Liver (tissue), 9 donors: ENCODE measurements around the gene UBAP2L. TPM values are rescaled to one million over a fixed set of nuclear protein-coding genes. Genes with fewer than 3 reads are reported as not detected.

ENCODE experiments used
- DNase-seq: peaks from one replicate; pipeline ENCODE4 v3.0.0-alpha.2; 2017; ENCODE audit warnings: low spot score
- H3K27ac ChIP-seq, 2 donors: one replicate each; pipeline ENCODE4 v1.7.0; 2013; ENCODE audit warnings: inconsistent platforms in 2 of 2, low read length in 2 of 2, control low read depth in 1 of 2, low read depth in 1 of 2, mild to moderate bottlenecking in 1 of 2
- H3K27me3 ChIP-seq, 4 donors: one replicate each; pipeline versions ENCODE4 v1.6.1 to v1.7.0; 2013; ENCODE audit warnings: low read length in 3 of 4, inconsistent platforms in 1 of 4, mild to moderate bottlenecking in 1 of 4, moderate library complexity in 1 of 4; ENCODE audit not compliant: control insufficient read depth in 4 of 4, insufficient read depth in 4 of 4
- H3K36me3 ChIP-seq, 4 donors: one replicate each; pipeline versions ENCODE4 v1.6.1 to v1.7.0; 2013; ENCODE audit warnings: low read length in 3 of 4, mild to moderate bottlenecking in 3 of 4, low read depth in 1 of 4, moderate library complexity in 1 of 4; ENCODE audit not compliant: control insufficient read depth in 4 of 4, insufficient read depth in 3 of 4
- H3K4me1 ChIP-seq, 4 donors: one replicate each; pipeline versions ENCODE4 v1.6.1 to v1.7.0; 2013; ENCODE audit warnings: low read length in 3 of 4, mild to moderate bottlenecking in 3 of 4, moderate library complexity in 1 of 4; ENCODE audit not compliant: control insufficient read depth in 4 of 4, insufficient read depth in 4 of 4
- H3K4me3 ChIP-seq, 3 donors: one replicate each; pipeline versions ENCODE4 v1.6.1 to v1.7.0; 2013; ENCODE audit warnings: low read length in 3 of 3, control low read depth in 1 of 3, low read depth in 1 of 3, mild to moderate bottlenecking in 1 of 3
- H3K9ac ChIP-seq, 2 donors: one replicate each; pipeline ENCODE4 v1.7.0; 2013; ENCODE audit warnings: low read length in 2 of 2, mild to moderate bottlenecking in 2 of 2, moderate library complexity in 2 of 2, control low read depth in 1 of 2, low read depth in 1 of 2
- H3K9me3 ChIP-seq, 4 donors: one replicate each; pipeline versions ENCODE4 v1.6.1 to v1.7.0; 2013; ENCODE audit warnings: low read length in 3 of 4; ENCODE audit not compliant: control insufficient read depth in 4 of 4
- EGR1 ChIP-seq, 2 donors: IDR thresholded peaks; 2 replicates each; pipeline ENCODE4 v1.6.1; 2016 to 2018; ENCODE audit warnings: antibody characterized with exemption in 2 of 2, low read depth in 2 of 2
- FOXA2 ChIP-seq: IDR thresholded peaks from 2 replicates; pipeline ENCODE4 v1.6.1; 2016; ENCODE audit warnings: antibody characterized with exemption
- GABPA ChIP-seq, 2 donors: IDR thresholded peaks in 1 of 2; conservative IDR thresholded peaks in 1 of 2; 2 replicates each; pipeline ENCODE4 v1.6.1; 2016; ENCODE audit warnings: antibody characterized with exemption in 2 of 2, mild to moderate bottlenecking in 1 of 2, moderate library complexity in 1 of 2
- HNF4A ChIP-seq, 2 donors: conservative IDR thresholded peaks; 2 replicates each; pipeline ENCODE4 v1.6.1; 2016; ENCODE audit warnings: antibody characterized with exemption in 2 of 2, mild to moderate bottlenecking in 2 of 2
- HNF4G ChIP-seq: IDR thresholded peaks from 2 replicates; pipeline ENCODE4 v1.6.1; 2016; ENCODE audit warnings: antibody characterized with exemption
- JUND ChIP-seq, 2 donors: IDR thresholded peaks; 2 replicates each; pipeline ENCODE4 v1.6.1; 2016; ENCODE audit warnings: antibody characterized with exemption in 2 of 2
- NR2F2 ChIP-seq: IDR thresholded peaks from 2 replicates; pipeline ENCODE4 v1.6.1; 2016; ENCODE audit warnings: antibody characterized with exemption
- RAD21 ChIP-seq, 2 donors: IDR thresholded peaks; 2 replicates each; pipeline ENCODE4 v1.6.1; 2016; ENCODE audit warnings: antibody characterized with exemption in 2 of 2, mild to moderate bottlenecking in 2 of 2
- RXRA ChIP-seq, 2 donors: IDR thresholded peaks; 2 replicates each; pipeline ENCODE4 v1.6.1; 2017 to 2018; ENCODE audit warnings: antibody characterized with exemption in 2 of 2, mild to moderate bottlenecking in 1 of 2
- SP1 ChIP-seq: IDR thresholded peaks from 2 replicates; pipeline ENCODE4 v1.6.1; 2018; ENCODE audit warnings: antibody characterized with exemption, mild to moderate bottlenecking
- TAF1 ChIP-seq: conservative IDR thresholded peaks from 2 replicates; pipeline ENCODE4 v1.6.1; 2016; ENCODE audit warnings: antibody characterized with exemption, mild to moderate bottlenecking
- YY1 ChIP-seq: IDR thresholded peaks from 2 replicates; pipeline ENCODE4 v1.6.1; 2016; ENCODE audit warnings: antibody characterized with exemption, mild to moderate bottlenecking
- WGBS: extraction: QIAGEN DNeasy Blood & Tissue Kit; methylation state at CpG from one replicate; pipeline ENCODE4 v1.1.7; 2013; 5-methylcytosine and 5-hydroxymethylcytosine counted together
- polyA plus RNA-seq, 2 donors: library from polyadenylated mRNA; stranded (reverse) in 1 of 2; unstranded in 1 of 2; fragments of 200-250 nt in 1 of 2; fragments of >200 nt in 1 of 2; fragmentation: Nextera tagmentation in 1 of 2; extraction: Ambion mirVana in 1 of 2; gene quantifications; one replicate each; pipeline versions ENCODE4 v1.2.1 to v1.2.3, GENCODE V29; 2013 to 2015
- total RNA-seq, 2 donors: library from RNA; depleted of rRNA; stranded (reverse); fragments of >200 nt; gene quantifications; one replicate each; pipeline ENCODE4 v1.2.3, GENCODE V29; 2014
- TF ChIP-seq, protein P1 (sequence below): IDR thresholded peaks from 2 replicates; pipeline ENCODE4 v1.6.1; 2016; ENCODE audit warnings: antibody characterized with exemption, mild to moderate bottlenecking
- TF ChIP-seq, protein P2 (sequence below): IDR thresholded peaks from 2 replicates; pipeline ENCODE4 v1.6.1; 2016; ENCODE audit warnings: antibody characterized with exemption
- TF ChIP-seq, protein P3 (sequence below): fragments of 150-350 bp; IDR thresholded peaks from 2 replicates; pipeline ENCODE4 v1.5.1; 2017; ENCODE audit warnings: improper control_type of control experiment, low read depth, low read length; ENCODE audit not compliant: missing input control
- TF ChIP-seq, protein P4 (sequence below): IDR thresholded peaks from 2 replicates; pipeline ENCODE4 v1.6.1; 2016; ENCODE audit warnings: antibody characterized with exemption
- TF ChIP-seq, protein P5 (sequence below): IDR thresholded peaks from 2 replicates; pipeline ENCODE4 v1.6.1; 2016; ENCODE audit warnings: antibody characterized with exemption
- donor health status: healthy.
- donor health status: healthy.
- donor health status: healthy.
- donor health status: healthy.
- donor health status: healthy.

The UBAP2L gene
- total and polyA plus RNA-seq, 4 donors: 24.3 to 51.0 (median 34.1) TPM

DNA sequence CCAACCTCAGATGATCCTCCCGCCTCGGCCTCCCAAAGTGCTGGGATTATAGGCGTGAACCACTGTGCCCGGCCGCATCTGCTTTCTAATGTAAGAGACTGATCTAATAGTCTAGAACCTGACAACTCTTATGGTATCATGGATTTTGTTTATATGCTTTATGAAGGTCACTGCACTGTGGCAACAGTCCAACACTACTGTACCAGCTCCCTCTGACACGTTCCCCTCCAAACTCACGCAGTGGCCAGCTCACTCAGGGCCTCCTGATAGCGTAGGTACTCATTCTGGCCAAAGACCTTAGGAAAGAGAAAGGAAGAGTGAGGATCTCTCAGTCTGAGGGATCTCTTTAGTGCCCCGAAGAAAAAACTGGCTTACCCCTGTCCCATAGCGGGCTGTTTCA lies 8.7 kb upstream of the UBAP2L start:
- Histone ChIP-seq H3K27me3 (no peaks in the 10 kb centered on the region), H3K36me3 (peaks cover 24 to 60% (median 46%) of the 10 kb centered on the region in 4 donors), H3K9ac (no peak overlapping the region), H3K27ac (no peak overlapping the region), H3K4me3 (no peak overlapping the region), H3K4me1 (peaks cover 2 to 10% (median 2%) of the 10 kb centered on the region in 4 donors), H3K9me3 (no peaks in the 10 kb centered on the region)
- TF ChIP-seq YY1: no peak
- no peak for TF ChIP-seq SP1
- TF ChIP-seq JUND (IDR thresholded peaks at IDR 0.05): no peak
- TF ChIP-seq HNF4A (conservative IDR thresholded peaks at IDR 0.05): no peak
- TF ChIP-seq EGR1 (IDR thresholded peaks at IDR 0.05; ENCODE audit: low read depth in 2 of 2): no peak
- TF ChIP-seq, protein P1, sequence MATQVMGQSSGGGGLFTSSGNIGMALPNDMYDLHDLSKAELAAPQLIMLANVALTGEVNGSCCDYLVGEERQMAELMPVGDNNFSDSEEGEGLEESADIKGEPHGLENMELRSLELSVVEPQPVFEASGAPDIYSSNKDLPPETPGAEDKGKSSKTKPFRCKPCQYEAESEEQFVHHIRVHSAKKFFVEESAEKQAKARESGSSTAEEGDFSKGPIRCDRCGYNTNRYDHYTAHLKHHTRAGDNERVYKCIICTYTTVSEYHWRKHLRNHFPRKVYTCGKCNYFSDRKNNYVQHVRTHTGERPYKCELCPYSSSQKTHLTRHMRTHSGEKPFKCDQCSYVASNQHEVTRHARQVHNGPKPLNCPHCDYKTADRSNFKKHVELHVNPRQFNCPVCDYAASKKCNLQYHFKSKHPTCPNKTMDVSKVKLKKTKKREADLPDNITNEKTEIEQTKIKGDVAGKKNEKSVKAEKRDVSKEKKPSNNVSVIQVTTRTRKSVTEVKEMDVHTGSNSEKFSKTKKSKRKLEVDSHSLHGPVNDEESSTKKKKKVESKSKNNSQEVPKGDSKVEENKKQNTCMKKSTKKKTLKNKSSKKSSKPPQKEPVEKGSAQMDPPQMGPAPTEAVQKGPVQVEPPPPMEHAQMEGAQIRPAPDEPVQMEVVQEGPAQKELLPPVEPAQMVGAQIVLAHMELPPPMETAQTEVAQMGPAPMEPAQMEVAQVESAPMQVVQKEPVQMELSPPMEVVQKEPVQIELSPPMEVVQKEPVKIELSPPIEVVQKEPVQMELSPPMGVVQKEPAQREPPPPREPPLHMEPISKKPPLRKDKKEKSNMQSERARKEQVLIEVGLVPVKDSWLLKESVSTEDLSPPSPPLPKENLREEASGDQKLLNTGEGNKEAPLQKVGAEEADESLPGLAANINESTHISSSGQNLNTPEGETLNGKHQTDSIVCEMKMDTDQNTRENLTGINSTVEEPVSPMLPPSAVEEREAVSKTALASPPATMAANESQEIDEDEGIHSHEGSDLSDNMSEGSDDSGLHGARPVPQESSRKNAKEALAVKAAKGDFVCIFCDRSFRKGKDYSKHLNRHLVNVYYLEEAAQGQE: no peak
- no peak for TF ChIP-seq RXRA (IDR thresholded peaks at IDR 0.05)
- DNase-seq: no peak
- 91% methylated on average over 10 of the region's 10 CpGs for WGBS

DNA sequence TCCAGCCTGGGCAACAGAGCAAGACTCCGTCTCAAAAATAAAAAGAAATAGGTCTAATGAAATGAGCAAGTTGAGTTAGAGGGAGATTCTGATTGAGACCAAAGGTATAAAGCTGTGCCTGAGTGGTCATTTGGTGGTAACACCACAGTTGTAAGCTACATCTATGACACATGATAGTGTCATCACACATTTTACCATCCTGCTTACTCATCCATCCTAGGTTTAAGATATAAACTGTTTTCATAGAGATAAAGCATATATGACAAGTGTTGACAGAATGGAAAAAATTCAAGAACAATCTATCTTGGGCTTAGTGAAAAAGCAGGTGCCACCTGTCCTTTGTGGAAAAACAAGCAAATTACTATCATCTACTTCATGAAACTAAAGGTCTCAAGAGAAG lies 7.5 kb upstream of the UBAP2L start:
- no peak overlapping the region for H3K27ac ChIP-seq
- peaks cover 23 to 53% (median 44%) of the 10 kb centered on the region in 4 donors for H3K36me3 ChIP-seq
- H3K27me3 ChIP-seq: no peaks in the 10 kb centered on the region
- no peak overlapping the region for H3K4me3 ChIP-seq
- H3K9me3 ChIP-seq: no peaks in the 10 kb centered on the region
- no peak overlapping the region for H3K9ac ChIP-seq
- WGBS: 96% methylated on average over 1 of the region's 1 CpG
- H3K4me1 ChIP-seq: peaks cover 2 to 20% (median 5%) of the 10 kb centered on the region in 4 donors
- no peak for DNase-seq
- TF ChIP-seq, protein P1: no peak
- TF ChIP-seq, protein P2, sequence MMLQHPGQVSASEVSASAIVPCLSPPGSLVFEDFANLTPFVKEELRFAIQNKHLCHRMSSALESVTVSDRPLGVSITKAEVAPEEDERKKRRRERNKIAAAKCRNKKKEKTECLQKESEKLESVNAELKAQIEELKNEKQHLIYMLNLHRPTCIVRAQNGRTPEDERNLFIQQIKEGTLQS: no peak
- TF ChIP-seq, protein P3, sequence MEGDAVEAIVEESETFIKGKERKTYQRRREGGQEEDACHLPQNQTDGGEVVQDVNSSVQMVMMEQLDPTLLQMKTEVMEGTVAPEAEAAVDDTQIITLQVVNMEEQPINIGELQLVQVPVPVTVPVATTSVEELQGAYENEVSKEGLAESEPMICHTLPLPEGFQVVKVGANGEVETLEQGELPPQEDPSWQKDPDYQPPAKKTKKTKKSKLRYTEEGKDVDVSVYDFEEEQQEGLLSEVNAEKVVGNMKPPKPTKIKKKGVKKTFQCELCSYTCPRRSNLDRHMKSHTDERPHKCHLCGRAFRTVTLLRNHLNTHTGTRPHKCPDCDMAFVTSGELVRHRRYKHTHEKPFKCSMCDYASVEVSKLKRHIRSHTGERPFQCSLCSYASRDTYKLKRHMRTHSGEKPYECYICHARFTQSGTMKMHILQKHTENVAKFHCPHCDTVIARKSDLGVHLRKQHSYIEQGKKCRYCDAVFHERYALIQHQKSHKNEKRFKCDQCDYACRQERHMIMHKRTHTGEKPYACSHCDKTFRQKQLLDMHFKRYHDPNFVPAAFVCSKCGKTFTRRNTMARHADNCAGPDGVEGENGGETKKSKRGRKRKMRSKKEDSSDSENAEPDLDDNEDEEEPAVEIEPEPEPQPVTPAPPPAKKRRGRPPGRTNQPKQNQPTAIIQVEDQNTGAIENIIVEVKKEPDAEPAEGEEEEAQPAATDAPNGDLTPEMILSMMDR: no peak
- no peak for TF ChIP-seq RAD21 (IDR thresholded peaks at IDR 0.05)
- TF ChIP-seq FOXA2: no peak
- TF ChIP-seq, protein P4, sequence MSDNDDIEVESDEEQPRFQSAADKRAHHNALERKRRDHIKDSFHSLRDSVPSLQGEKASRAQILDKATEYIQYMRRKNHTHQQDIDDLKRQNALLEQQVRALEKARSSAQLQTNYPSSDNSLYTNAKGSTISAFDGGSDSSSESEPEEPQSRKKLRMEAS: no peak
- TF ChIP-seq, protein P5, sequence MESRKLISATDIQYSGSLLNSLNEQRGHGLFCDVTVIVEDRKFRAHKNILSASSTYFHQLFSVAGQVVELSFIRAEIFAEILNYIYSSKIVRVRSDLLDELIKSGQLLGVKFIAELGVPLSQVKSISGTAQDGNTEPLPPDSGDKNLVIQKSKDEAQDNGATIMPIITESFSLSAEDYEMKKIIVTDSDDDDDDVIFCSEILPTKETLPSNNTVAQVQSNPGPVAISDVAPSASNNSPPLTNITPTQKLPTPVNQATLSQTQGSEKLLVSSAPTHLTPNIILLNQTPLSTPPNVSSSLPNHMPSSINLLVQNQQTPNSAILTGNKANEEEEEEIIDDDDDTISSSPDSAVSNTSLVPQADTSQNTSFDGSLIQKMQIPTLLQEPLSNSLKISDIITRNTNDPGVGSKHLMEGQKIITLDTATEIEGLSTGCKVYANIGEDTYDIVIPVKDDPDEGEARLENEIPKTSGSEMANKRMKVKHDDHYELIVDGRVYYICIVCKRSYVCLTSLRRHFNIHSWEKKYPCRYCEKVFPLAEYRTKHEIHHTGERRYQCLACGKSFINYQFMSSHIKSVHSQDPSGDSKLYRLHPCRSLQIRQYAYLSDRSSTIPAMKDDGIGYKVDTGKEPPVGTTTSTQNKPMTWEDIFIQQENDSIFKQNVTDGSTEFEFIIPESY: no peak
- no peak for TF ChIP-seq JUND (IDR thresholded peaks at IDR 0.05)
- no peak for TF ChIP-seq YY1
- no peak for TF ChIP-seq HNF4A (conservative IDR thresholded peaks at IDR 0.05)
- TF ChIP-seq HNF4G: no peak
- TF ChIP-seq TAF1: no peak
- no peak for TF ChIP-seq GABPA (IDR thresholded peaks at IDR 0.05 in 1 of 2, conservative IDR thresholded peaks at IDR 0.05 in 1 of 2)
- no peak for TF ChIP-seq NR2F2
- TF ChIP-seq EGR1 (IDR thresholded peaks at IDR 0.05; ENCODE audit: low read depth in 2 of 2): no peak
